ENCODE measurements around the gene RAB4A.
"Not testable (repeated sequence)": the region's sequence is repeated elsewhere in the genome, so short reads cannot be mapped to it uniquely, and the experiment has no call there.

The RAB4A gene

GRCh38 chr1:229300099-229300757, 29.3 kb downstream of the RAB4A start:
- no peak for DNase-seq

- DNase-seq = no peak
Measured at GRCh38 chr1:229302740-229303139, 31.8 kb downstream of the RAB4A start.

GRCh38 chr1:229303855-229304254, 32.9 kb downstream of the RAB4A start:
- no peak for DNase-seq

GRCh38 chr1:229305392-229305791, 34.5 kb downstream of the RAB4A start:
- no peak for DNase-seq

GRCh38 chr1:229309074-229309473, 38.2 kb downstream of the RAB4A start:
- no peak for DNase-seq

GRCh38 chr1:229309684-229310083, 38.8 kb downstream of the RAB4A start:
- no peak for DNase-seq

- peak; percentile 30 for DNase-seq
Measured at GRCh38 chr1:229310833-229311232, 39.9 kb downstream of the RAB4A start.

- DNase-seq = no peak
Measured at GRCh38 chr1:229316166-229316565, 45.3 kb downstream of the RAB4A start.

GRCh38 chr1:229318056-229318455, 47.1 kb downstream of the RAB4A start:
- no peak for DNase-seq

GRCh38 chr1:229319487-229319886, 48.6 kb downstream of the RAB4A start:
- DNase-seq = no peak

- no peak for DNase-seq
Measured at GRCh38 chr1:229323201-229323600, 52.3 kb downstream of the RAB4A start.

GRCh38 chr1:229323885-229324553, 53.1 kb downstream of the RAB4A start:
- DNase-seq = no peak

GRCh38 chr1:229325401-229325800, 54.5 kb downstream of the RAB4A start:
- no peak for DNase-seq

GRCh38 chr1:229325853-229326487, 55.1 kb downstream of the RAB4A start:
- no peak for DNase-seq

- DNase-seq = no peak
Measured at GRCh38 chr1:229326601-229327000, 55.7 kb downstream of the RAB4A start.

- not testable (repeated sequence) for DNase-seq
Measured at GRCh38 chr1:229327765-229328164, 56.9 kb downstream of the RAB4A start.

GRCh38 chr1:229328598-229329362, 57.9 kb downstream of the RAB4A start:
- no peak for DNase-seq

- no peak for DNase-seq
Measured at GRCh38 chr1:229334269-229334668, 63.4 kb downstream of the RAB4A start.

- no peak for DNase-seq
Measured at GRCh38 chr1:229334716-229335115, 63.8 kb downstream of the RAB4A start.

- DNase-seq = no peak
Measured at GRCh38 chr1:229336345-229336744, 65.4 kb downstream of the RAB4A start.

- DNase-seq = no peak
Measured at GRCh38 chr1:229339086-229339485, 68.2 kb downstream of the RAB4A start.

GRCh38 chr1:229339520-229339919, 68.6 kb downstream of the RAB4A start:
- peak; percentile 54 for DNase-seq

GRCh38 chr1:229340496-229340895, 69.6 kb downstream of the RAB4A start:
- no peak for DNase-seq

Measured in eye (tissue), 1 donor.